ENCODE data around the gene KLHL36. TPM values are rescaled to one million over a fixed set of nuclear protein-coding genes. Genes with fewer than 3 reads are reported as not detected.

The KLHL36 gene
- total and polyA plus RNA-seq, 9 of the 15 experiments (the other 6 are each of a cell fraction or from before 2014, with no cell fraction given): 2.1 to 51.2 (median 18.5) TPM

- TF ChIP-seq MYC (IDR thresholded peaks at IDR 0.05; ENCODE audit: low read depth, low read length) (peak; percentile 87), MYC (CRISPR knock-in tag; IDR thresholded peaks at IDR 0.05; ENCODE audit: borderline replicate concordance, low read depth) (no peak), PPARD (CRISPR knock-in tag; IDR thresholded peaks at IDR 0.05) (no peak), POLR2G (IDR thresholded peaks at IDR 0.05; ENCODE audit: low read depth, low read length) (peak; percentile 95), SMARCA4 (IDR thresholded peaks at IDR 0.05) (no peak), CC2D1A (IDR thresholded peaks at IDR 0.05) (no peak), RBBP5 (IDR thresholded peaks at IDR 0.05; ENCODE audit: borderline replicate concordance, insufficient read depth, low read length, poor library complexity, severe bottlenecking) (peak; percentile 99), SP2 (IDR thresholded peaks at IDR 0.05; ENCODE audit: extremely low read depth, low read depth, low read length, poor library complexity, severe bottlenecking) (no peak), SNRNP70 (optimal IDR thresholded peaks at IDR 0.05; ENCODE audit: low read depth, low read length) (no peak), STAT5B (CRISPR knock-in tag; IDR thresholded peaks at IDR 0.05) (no peak), ZNF778 (CRISPR knock-in tag; IDR thresholded peaks at IDR 0.05) (no peak), SETDB1 (IDR thresholded peaks at IDR 0.05; ENCODE audit: low read length) (no peak), YY1 (IDR thresholded peaks at IDR 0.05; ENCODE audit: borderline replicate concordance in 1 of 3, control insufficient read depth in 1 of 3, extremely low read depth in 1 of 3, insufficient read depth in 3 of 3, insufficient read length in 1 of 3, insufficient replicate concordance in 2 of 3, low read depth in 1 of 3, low read length in 2 of 3) (peak; percentile 90 to 96 (median 93)), POLR3A (IDR thresholded peaks at IDR 0.05; ENCODE audit: borderline replicate concordance, extremely low read depth, insufficient read depth, insufficient read length) (no peak), SRSF3 (IDR thresholded peaks at IDR 0.05; ENCODE audit: insufficient read depth, low read length) (no peak), FOXJ2 (tag; IDR thresholded peaks at IDR 0.05) (no peak), MBD2 (IDR thresholded peaks at IDR 0.05; ENCODE audit: borderline replicate concordance, low read depth) (0 out of 2 replicates have a peak, but pooled peaks have one; percentile 36)
- TF ChIP-seq, protein P1, sequence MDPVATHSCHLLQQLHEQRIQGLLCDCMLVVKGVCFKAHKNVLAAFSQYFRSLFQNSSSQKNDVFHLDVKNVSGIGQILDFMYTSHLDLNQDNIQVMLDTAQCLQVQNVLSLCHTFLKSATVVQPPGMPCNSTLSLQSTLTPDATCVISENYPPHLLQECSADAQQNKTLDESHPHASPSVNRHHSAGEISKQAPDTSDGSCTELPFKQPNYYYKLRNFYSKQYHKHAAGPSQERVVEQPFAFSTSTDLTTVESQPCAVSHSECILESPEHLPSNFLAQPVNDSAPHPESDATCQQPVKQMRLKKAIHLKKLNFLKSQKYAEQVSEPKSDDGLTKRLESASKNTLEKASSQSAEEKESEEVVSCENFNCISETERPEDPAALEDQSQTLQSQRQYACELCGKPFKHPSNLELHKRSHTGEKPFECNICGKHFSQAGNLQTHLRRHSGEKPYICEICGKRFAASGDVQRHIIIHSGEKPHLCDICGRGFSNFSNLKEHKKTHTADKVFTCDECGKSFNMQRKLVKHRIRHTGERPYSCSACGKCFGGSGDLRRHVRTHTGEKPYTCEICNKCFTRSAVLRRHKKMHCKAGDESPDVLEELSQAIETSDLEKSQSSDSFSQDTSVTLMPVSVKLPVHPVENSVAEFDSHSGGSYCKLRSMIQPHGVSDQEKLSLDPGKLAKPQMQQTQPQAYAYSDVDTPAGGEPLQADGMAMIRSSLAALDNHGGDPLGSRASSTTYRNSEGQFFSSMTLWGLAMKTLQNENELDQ (CRISPR knock-in tag; IDR thresholded peaks at IDR 0.05; ENCODE audit: borderline replicate concordance): no peak
- TF ChIP-seq, protein P2, sequence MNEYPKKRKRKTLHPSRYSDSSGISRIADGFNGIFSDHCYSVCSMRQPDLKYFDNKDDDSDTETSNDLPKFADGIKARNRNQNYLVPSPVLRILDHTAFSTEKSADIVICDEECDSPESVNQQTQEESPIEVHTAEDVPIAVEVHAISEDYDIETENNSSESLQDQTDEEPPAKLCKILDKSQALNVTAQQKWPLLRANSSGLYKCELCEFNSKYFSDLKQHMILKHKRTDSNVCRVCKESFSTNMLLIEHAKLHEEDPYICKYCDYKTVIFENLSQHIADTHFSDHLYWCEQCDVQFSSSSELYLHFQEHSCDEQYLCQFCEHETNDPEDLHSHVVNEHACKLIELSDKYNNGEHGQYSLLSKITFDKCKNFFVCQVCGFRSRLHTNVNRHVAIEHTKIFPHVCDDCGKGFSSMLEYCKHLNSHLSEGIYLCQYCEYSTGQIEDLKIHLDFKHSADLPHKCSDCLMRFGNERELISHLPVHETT (CRISPR knock-in tag; conservative IDR thresholded peaks at IDR 0.05 in 1 of 2, IDR thresholded peaks at IDR 0.05 in 1 of 2): peak in 1 of 2 experiments; percentile 72; a peak in 1 of 4 replicates
- TF ChIP-seq, protein P3, sequence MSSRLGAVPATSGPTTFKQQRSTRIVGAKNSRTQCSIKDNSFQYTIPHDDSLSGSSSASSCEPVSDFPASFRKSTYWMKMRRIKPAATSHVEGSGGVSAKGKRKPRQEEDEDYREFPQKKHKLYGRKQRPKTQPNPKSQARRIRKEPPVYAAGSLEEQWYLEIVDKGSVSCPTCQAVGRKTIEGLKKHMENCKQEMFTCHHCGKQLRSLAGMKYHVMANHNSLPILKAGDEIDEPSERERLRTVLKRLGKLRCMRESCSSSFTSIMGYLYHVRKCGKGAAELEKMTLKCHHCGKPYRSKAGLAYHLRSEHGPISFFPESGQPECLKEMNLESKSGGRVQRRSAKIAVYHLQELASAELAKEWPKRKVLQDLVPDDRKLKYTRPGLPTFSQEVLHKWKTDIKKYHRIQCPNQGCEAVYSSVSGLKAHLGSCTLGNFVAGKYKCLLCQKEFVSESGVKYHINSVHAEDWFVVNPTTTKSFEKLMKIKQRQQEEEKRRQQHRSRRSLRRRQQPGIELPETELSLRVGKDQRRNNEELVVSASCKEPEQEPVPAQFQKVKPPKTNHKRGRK (tag; IDR thresholded peaks at IDR 0.05): no peak
Observed at GRCh38 chr16:84699712-84700445, 51.6 kb downstream of the KLHL36 start, which contains the start of gene USP10 (continued).
